Upper lobe of right lung (tissue), 1 donor: Measurements from ENCODE around the gene GPR18. TPM values are rescaled to one million over a fixed set of nuclear protein-coding genes. Genes with fewer than 3 reads are reported as not detected.

Source experiments
- ATAC-seq: fragments of 200-7000 bp; cut with Tn5 transposase; one replicate; pipeline ENCODE4 v1.9.1; 2020; ENCODE audit warnings: mild to moderate bottlenecking, moderate library complexity
- DNase-seq: peaks from one replicate; pipeline ENCODE4 v3.0.0-alpha.2; 2020
- H3K27ac ChIP-seq: fragments of 200-600 bp; one replicate; pipeline ENCODE4 v1.8.0; 2022
- H3K27me3 ChIP-seq: fragments of 200-600 bp; one replicate; pipeline ENCODE4 v1.8.0; 2022; ENCODE audit warnings: mild to moderate bottlenecking
- H3K36me3 ChIP-seq: fragments of 200-600 bp; one replicate; pipeline ENCODE4 v1.8.0; 2022
- H3K4me1 ChIP-seq: fragments of 200-600 bp; one replicate; pipeline ENCODE4 v1.8.0; 2022
- H3K4me3 ChIP-seq: fragments of 200-600 bp; one replicate; pipeline ENCODE4 v1.8.0; 2022; ENCODE audit warnings: mild to moderate bottlenecking
- H3K9me3 ChIP-seq: fragments of 200-600 bp; one replicate; pipeline ENCODE4 v1.8.0; 2022
- CTCF ChIP-seq: fragments of 200-600 bp; IDR thresholded peaks from one replicate; pipeline ENCODE4 v1.8.0; 2022; ENCODE audit warnings: antibody characterized with exemption
- intact Hi-C: fragments of 100-400 bp; cut with DNase I; formaldehyde crosslinking; loops from one replicate; pipeline ENCODE4 v1.11.0; 2022
- total RNA-seq: library from RNA; stranded (reverse); fragmentation: NEBNext Ultra II Directional; extraction: Animal tissue kit (Norgen Biotek cat#: 25700); gene quantifications from one replicate; pipeline ENCODE4 v1.2.1, GENCODE V29; 2021
- donor health status: DM: no; HTN: yes; CAD: no; lungs with severe emphysema.

Gene GPR18
- total RNA-seq, 1 donor from 2014 or later, result 0.58 TPM

GRCh38 chr13:99223587-99223986 is 34.6 kb downstream of the GPR18 start:
- ATAC-seq, result no peak
- Histone ChIP-seq H3K36me3 (no peaks in the 10 kb centered on the region), H3K4me1 (peaks cover 41% of the 10 kb centered on the region), H3K27me3 (no peaks in the 10 kb centered on the region), H3K4me3 (no peak overlapping the region), H3K9me3 (no peaks in the 10 kb centered on the region), H3K27ac (no peak overlapping the region)
- intact Hi-C loops, result no loop called here
- no peak for DNase-seq
- no peak for TF ChIP-seq CTCF

- H3K4me1 ChIP-seq, result peaks cover 56% of the 10 kb centered on the region
- no peaks in the 10 kb centered on the region for H3K36me3 ChIP-seq
- intact Hi-C loops, result no loop called here
- no peaks in the 10 kb centered on the region for H3K27me3 ChIP-seq
- no peak overlapping the region for H3K27ac ChIP-seq
- H3K4me3 ChIP-seq, result no peak overlapping the region
- DNase-seq (no peak), ATAC-seq (no peak)
- no peaks in the 10 kb centered on the region for H3K9me3 ChIP-seq
- TF ChIP-seq CTCF, result no peak
Measured at GRCh38 chr13:99221567-99222239, 36.5 kb downstream of the GPR18 start.

GRCh38 chr13:99220199-99220935 is 37.8 kb downstream of the GPR18 start:
- H3K27me3 ChIP-seq, result no peaks in the 10 kb centered on the region
- no peak overlapping the region for H3K27ac ChIP-seq
- TF ChIP-seq CTCF, result no peak
- no peak for DNase-seq
- no peaks in the 10 kb centered on the region for H3K9me3 ChIP-seq
- no peaks in the 10 kb centered on the region for H3K36me3 ChIP-seq
- intact Hi-C loops, result no loop called here
- no peak for ATAC-seq
- no peak overlapping the region for H3K4me3 ChIP-seq
- peaks cover 46% of the 10 kb centered on the region for H3K4me1 ChIP-seq

- Histone ChIP-seq H3K27me3 (no peaks in the 10 kb centered on the region), H3K4me3 (no peak overlapping the region), H3K36me3 (no peaks in the 10 kb centered on the region), H3K9me3 (no peaks in the 10 kb centered on the region), H3K27ac (no peak overlapping the region), H3K4me1 (peaks cover 43% of the 10 kb centered on the region)
- DNase-seq (no peak), ATAC-seq (peak; percentile 46)
- intact Hi-C loops, result no loop called here
- TF ChIP-seq CTCF, result no peak
Measured at GRCh38 chr13:99218969-99219368, 39.2 kb downstream of the GPR18 start.

GRCh38 chr13:99218545-99218944 is 39.6 kb downstream of the GPR18 start:
- Histone ChIP-seq H3K4me3 (no peak overlapping the region), H3K27ac (no peak overlapping the region), H3K27me3 (no peaks in the 10 kb centered on the region), H3K9me3 (no peaks in the 10 kb centered on the region), H3K4me1 (peaks cover 40% of the 10 kb centered on the region), H3K36me3 (no peaks in the 10 kb centered on the region)
- DNase-seq (no peak), ATAC-seq (peak; percentile 36)
- intact Hi-C loops, result no loop called here
- TF ChIP-seq CTCF, result no peak
